Activated CD4-positive, CD25-positive, alpha-beta regulatory T cell treated with anti-CD3 and anti-CD28 coated beads, Interleukin-2, amount 50 U/mL, for 16 hours (primary cell): ENCODE results near the gene SLC35B2.
"Not testable (repeated sequence)": the region's sequence is repeated elsewhere in the genome, so short reads cannot be mapped to it uniquely, and the experiment has no call there.

Experiments used
- DNase-seq: peaks from one replicate; pipeline ENCODE4 v3.0.0-alpha.2; 2020; ENCODE audit warnings: low read depth, low spot score

Gene SLC35B2

GRCh38 chr6:44234101-44235025, 23.0 kb downstream of the SLC35B2 start:
- DNase-seq, result no peak

GRCh38 chr6:44233567-44234100, 23.7 kb downstream of the SLC35B2 start:
- DNase-seq, result no peak

DNA sequence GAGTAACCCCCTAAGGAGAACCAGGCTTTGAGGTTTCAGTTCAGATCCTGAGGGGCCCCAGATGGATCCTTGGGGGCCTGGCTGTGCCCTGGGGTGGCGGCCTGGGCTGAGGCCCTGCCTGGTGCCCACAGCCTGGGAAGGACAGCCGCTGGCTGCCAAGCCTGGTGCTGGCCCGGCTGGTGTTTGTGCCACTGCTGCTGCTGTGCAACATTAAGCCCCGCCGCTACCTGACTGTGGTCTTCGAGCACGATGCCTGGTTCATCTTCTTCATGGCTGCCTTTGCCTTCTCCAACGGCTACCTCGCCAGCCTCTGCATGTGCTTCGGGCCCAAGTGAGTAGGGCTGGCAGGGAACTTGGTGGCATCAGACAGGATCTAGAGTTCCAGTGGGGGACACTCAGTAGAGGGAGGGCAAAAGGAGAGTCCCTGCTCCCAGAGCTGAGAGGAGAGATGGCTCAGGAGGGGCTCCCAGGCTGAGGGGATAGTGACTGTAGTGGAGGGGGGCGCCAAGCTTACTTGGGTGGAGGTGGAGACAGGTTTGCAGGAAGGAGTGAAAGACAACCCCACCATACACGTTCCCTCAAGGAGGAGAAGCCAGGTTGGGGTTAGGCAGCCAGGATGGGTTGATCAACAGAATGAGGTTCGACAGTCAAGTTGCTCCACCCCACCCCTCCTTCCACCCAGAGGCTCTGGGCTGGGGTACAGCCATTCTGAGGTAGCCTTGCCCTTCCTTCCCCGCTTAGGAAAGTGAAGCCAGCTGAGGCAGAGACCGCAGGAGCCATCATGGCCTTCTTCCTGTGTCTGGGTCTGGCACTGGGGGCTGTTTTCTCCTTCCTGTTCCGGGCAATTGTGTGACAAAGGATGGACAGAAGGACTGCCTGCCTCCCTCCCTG, 24.4 kb downstream of the SLC35B2 start:
- no peak for DNase-seq

GRCh38 chr6:44231426-44231825, 25.9 kb downstream of the SLC35B2 start:
- not testable (repeated sequence) for DNase-seq

- no peak for DNase-seq
These were observed 27.2 kb downstream of the SLC35B2 start for GRCh38 chr6:44230034-44230675.

- DNase-seq, result no peak
These were observed 27.8 kb downstream of the SLC35B2 start for GRCh38 chr6:44229376-44230033.

DNA sequence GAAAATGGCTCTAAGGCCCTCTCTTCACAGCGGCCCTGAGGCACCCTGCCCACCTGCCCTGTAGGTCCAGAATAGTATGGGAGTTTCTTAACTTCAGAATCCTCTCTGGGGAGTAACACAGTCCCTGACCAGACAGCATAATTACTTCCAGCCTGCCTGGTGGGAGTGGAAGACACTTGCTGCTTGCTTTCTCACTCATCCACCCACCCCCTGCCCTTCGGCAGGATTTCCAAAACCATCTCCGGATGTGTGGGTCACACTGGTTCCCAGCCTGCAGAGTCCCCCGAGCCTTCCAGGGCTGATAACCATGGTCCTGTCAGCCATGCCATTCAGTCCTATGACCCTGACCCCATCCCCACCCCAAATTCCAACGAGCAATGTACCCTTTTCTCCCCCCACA, 28.5 kb downstream of the SLC35B2 start:
- no peak for DNase-seq

DNA sequence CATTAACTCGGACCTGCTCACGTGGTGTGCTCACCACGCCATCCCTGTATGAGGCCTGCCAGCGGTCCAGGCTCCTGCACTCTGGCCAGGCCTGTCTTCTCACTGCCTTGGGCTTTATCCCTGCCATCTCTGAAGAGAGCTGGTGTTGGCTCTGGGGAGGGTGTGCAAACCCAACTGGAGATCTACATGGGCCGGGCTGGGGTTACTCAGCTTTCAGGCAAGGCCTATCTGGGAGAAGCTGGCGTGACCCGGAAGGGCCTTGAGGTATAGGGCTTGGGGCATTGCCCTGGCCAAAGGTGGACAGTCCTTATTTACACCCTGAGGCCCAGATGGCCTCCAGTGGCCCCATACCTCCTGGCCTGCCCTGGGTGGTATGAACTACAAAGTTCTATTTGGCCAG, 28.9 kb downstream of the SLC35B2 start:
- DNase-seq, result no peak

DNA sequence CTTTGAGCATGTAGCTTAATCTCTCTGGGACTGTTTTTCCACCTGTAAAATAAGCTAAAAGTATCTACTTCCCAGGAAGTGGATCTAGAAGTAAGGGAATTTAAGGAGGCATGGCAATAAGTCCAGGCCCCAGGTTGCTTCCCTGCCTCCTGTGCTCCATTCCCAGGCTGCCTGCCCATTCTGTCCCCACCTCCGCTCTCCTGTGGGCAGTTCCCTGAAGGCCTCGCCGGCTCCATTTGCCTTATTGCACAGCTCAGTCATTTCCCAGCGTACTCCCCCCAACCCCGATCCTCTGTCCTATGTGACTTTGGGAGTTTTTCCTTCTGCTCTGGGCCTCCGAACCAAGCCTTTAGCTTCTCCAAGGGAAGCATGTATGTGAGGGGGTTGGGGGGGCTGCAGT, 29.3 kb downstream of the SLC35B2 start:
- no peak for DNase-seq

DNA sequence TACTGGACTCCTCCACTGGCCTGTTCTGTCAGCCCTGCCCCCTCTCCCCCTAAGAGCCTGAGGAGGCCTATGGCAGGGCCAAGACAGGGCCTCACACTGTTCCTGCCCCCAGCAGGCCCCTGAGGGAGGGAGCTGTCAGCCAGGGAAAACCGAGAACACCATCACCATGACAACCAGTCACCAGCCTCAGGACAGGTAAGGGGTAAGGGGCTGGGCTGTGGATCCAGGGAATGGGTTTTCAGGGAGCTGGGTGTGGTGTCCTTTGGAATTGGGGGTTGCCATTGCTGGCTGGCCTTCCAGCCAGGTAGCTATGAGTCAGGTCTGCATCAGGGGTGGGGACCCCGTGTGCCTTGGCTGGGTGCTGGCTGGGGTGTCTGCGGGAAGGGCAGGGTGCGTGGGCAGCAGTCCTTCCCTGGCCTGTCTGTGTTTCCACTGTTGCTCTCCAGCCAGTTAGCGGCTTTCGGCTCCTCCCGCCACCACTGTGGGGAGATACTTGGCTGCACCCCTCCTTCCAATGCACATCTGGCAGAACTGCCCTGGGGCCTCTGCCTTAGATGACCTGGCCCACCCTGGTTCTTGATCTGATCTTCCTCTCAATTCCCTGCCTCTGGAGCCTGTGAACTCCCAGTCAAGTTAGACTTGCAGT, 30.1 kb downstream of the SLC35B2 start:
- no peak for DNase-seq

- no peak for DNase-seq
These were observed 30.8 kb downstream of the SLC35B2 start for GRCh38 chr6:44226368-44227147.

GRCh38 chr6:44225579-44226325, 31.6 kb downstream of the SLC35B2 start:
- no peak for DNase-seq

DNA sequence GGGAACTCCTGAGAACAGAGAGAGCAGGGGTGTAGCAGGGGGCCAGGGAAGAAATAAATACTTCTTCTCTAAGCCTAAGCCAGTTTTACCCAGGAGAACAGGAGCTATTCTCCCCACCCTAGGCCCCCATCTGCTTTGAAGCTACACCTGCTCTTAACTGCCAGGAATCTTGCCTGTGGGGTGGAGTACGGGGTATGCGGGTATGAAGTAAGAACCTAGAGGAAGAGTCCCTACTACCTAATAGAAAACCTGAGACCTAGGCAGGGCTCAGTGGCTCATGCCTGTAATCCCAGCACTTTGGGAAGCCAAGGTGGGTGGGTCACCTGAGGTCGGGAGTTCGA, 32.4 kb downstream of the SLC35B2 start:
- DNase-seq, result no peak

- no peak for DNase-seq
These were observed 33.0 kb downstream of the SLC35B2 start for GRCh38 chr6:44224029-44224964.

GRCh38 chr6:44223319-44224028, 33.9 kb downstream of the SLC35B2 start, which contains the start of gene SLC29A1:
Gene SLC29A1 (plus strand): TSS chr6:44223595. CDS start chr6:44227314, 3,719 bp downstream.
- DNase-seq, result peak; percentile 66

GRCh38 chr6:44222486-44223318, 34.6 kb downstream of the SLC35B2 start:
- no peak for DNase-seq

DNA sequence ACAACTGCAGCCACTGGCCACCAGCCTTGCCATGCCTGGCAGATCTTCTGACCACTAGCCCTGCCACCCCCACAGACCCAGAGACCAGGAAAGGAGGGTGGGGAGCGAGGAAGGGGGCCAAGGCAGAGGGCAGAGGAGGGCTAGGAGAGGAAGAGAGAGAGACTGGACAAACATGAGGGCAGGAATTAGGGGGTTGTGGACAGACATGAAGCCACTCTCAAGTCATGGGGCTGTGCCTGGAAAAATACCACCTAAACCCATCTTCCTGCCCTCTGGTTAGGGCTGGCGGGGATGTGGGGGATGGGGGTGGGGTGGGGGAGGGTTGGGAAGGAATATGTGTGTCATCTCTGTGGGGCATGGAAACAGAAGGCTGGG, 35.4 kb downstream of the SLC35B2 start:
- no peak for DNase-seq
